ENCODE results near the gene NCL. TPM values are rescaled to one million over a fixed set of nuclear protein-coding genes. Genes with fewer than 3 reads are reported as not detected.
"Not testable (repeated sequence)": the region's sequence is repeated elsewhere in the genome, so short reads cannot be mapped to it uniquely, and the experiment has no call there.

NCL gene
- total RNA-seq, 1 experiment from 2014 or later = 557 TPM

GRCh38 chr2:231409776-231410175 lies 54.5 kb downstream of the NCL start:
- no TSS peak for BruUV-seq (replicated peaks)
- Histone ChIP-seq H3K27ac (no peak overlapping the region), H3K9me3 (ENCODE audit: insufficient read depth, low read depth) (peaks cover 12% of the 10 kb centered on the region; the same call in 1 of the 2 replicates), H2AFZ (no peak overlapping the region), H3K36me3 (ENCODE audit: low read depth) (no peaks in the 10 kb centered on the region), H3F3A (ENCODE audit: insufficient read depth, low read depth) (peaks cover 11% of the 10 kb centered on the region), H3K9me2 (ENCODE audit: insufficient read depth) (no peaks in the 10 kb centered on the region), H3K27me3 (ENCODE audit: insufficient read depth, low read depth) (no peaks in the 10 kb centered on the region), H3K79me2 (ENCODE audit: low read depth) (no peaks in the 10 kb centered on the region), H3K4me1 (replicated peaks; ENCODE audit: insufficient read depth) (peaks cover 33% of the 10 kb centered on the region), H4K20me1 (ENCODE audit: insufficient read depth) (no peaks in the 10 kb centered on the region), H3K4me3 (no peak overlapping the region), H3K4me2 (no peak overlapping the region)
- TF ChIP-seq EZH2 (IDR thresholded peaks at IDR 0.05; ENCODE audit: low read depth) = no peak
- TF ChIP-seq CTCF (conservative IDR thresholded peaks at IDR 0.05) = no peak
- ChIA-PET CTCF (interaction anchor here (0.7 kb wide), 1 partner anchor 80 kb away, joined by 3 read pairs; no protein-coding TSS in a partner anchor), POLR2A (ENCODE audit: unreplicated experiment) (no interaction called here)
- intact Hi-C loops (cut with micrococcal nuclease; ENCODE audit: unreplicated experiment) = loop anchor here (10.0 kb wide), 1 partner anchor 425 kb away; no protein-coding TSS in a partner anchor
- DNase-seq = no peak

- H3F3A ChIP-seq (ENCODE audit: insufficient read depth, low read depth) = peaks cover 11% of the 10 kb centered on the region
- H3K4me3 ChIP-seq; H2AFZ ChIP-seq; H4K20me1 ChIP-seq (ENCODE audit: insufficient read depth); CTCF ChIA-PET; H3K4me2 ChIP-seq; H3K9me2 ChIP-seq (ENCODE audit: insufficient read depth); BruUV-seq (replicated peaks); intact Hi-C loops (cut with micrococcal nuclease; ENCODE audit: unreplicated experiment); H3K36me3 ChIP-seq (ENCODE audit: low read depth); DNase-seq; H3K27me3 ChIP-seq (ENCODE audit: insufficient read depth, low read depth); H3K27ac ChIP-seq; H3K79me2 ChIP-seq (ENCODE audit: low read depth); POLR2A ChIA-PET (ENCODE audit: unreplicated experiment): not testable (repeated sequence)
- peaks cover 26% of the 10 kb centered on the region for H3K4me1 ChIP-seq (replicated peaks; ENCODE audit: insufficient read depth)
- peaks cover 12% of the 10 kb centered on the region; the same call in 1 of the 2 replicates for H3K9me3 ChIP-seq (ENCODE audit: insufficient read depth, low read depth)
Measured at GRCh38 chr2:231408304-231408703, 56.0 kb downstream of the NCL start.

GRCh38 chr2:231407686-231408085 lies 56.6 kb downstream of the NCL start:
- H3K27ac ChIP-seq; intact Hi-C loops (cut with micrococcal nuclease; ENCODE audit: unreplicated experiment); H4K20me1 ChIP-seq (ENCODE audit: insufficient read depth); H3K4me3 ChIP-seq; BruUV-seq (replicated peaks); POLR2A ChIA-PET (ENCODE audit: unreplicated experiment); H3K9me2 ChIP-seq (ENCODE audit: insufficient read depth); H3K4me2 ChIP-seq; H3K79me2 ChIP-seq (ENCODE audit: low read depth); H3K36me3 ChIP-seq (ENCODE audit: low read depth); H3K27me3 ChIP-seq (ENCODE audit: insufficient read depth, low read depth); CTCF ChIA-PET; H2AFZ ChIP-seq; DNase-seq: not testable (repeated sequence)
- Histone ChIP-seq H3K9me3 (ENCODE audit: insufficient read depth, low read depth) (peaks cover 12% of the 10 kb centered on the region; the same call in 1 of the 2 replicates), H3K4me1 (replicated peaks; ENCODE audit: insufficient read depth) (peaks cover 23% of the 10 kb centered on the region), H3F3A (ENCODE audit: insufficient read depth, low read depth) (peaks cover 11% of the 10 kb centered on the region)

- BruUV-seq (replicated peaks); H3K79me2 ChIP-seq (ENCODE audit: low read depth); H3F3A ChIP-seq (ENCODE audit: insufficient read depth, low read depth); H3K4me3 ChIP-seq; DNase-seq; H3K9me2 ChIP-seq (ENCODE audit: insufficient read depth); H4K20me1 ChIP-seq (ENCODE audit: insufficient read depth); H3K36me3 ChIP-seq (ENCODE audit: low read depth); H3K27ac ChIP-seq; POLR2A ChIA-PET (ENCODE audit: unreplicated experiment); H3K27me3 ChIP-seq (ENCODE audit: insufficient read depth, low read depth); H3K9me3 ChIP-seq (ENCODE audit: insufficient read depth, low read depth); H2AFZ ChIP-seq: not testable (repeated sequence)
- H3K4me2 ChIP-seq = peak overlapping the region; percentile 39; the same call in 1 of the 2 replicates
- intact Hi-C loops (cut with micrococcal nuclease; ENCODE audit: unreplicated experiment) = loop anchor here (1.0 kb wide), 1 partner anchor 108 kb away; no protein-coding TSS in a partner anchor
- peaks cover 18% of the 10 kb centered on the region for H3K4me1 ChIP-seq (replicated peaks; ENCODE audit: insufficient read depth)
- peak; percentile 74 for TF ChIP-seq CTCF (conservative IDR thresholded peaks at IDR 0.05)
- CTCF ChIA-PET = interaction anchor here (0.6 kb wide), 1 partner anchor 348 kb away, joined by 3 read pairs; no protein-coding TSS in a partner anchor
Measured at GRCh38 chr2:231405601-231406367, 58.5 kb downstream of the NCL start.

GRCh38 chr2:231404183-231404578 lies 60.1 kb downstream of the NCL start:
- H3K27ac ChIP-seq; H4K20me1 ChIP-seq (ENCODE audit: insufficient read depth); POLR2A ChIA-PET (ENCODE audit: unreplicated experiment); H3K9me2 ChIP-seq (ENCODE audit: insufficient read depth); H2AFZ ChIP-seq; H3K27me3 ChIP-seq (ENCODE audit: insufficient read depth, low read depth); intact Hi-C loops (cut with micrococcal nuclease; ENCODE audit: unreplicated experiment); H3K79me2 ChIP-seq (ENCODE audit: low read depth); CTCF ChIA-PET; H3K9me3 ChIP-seq (ENCODE audit: insufficient read depth, low read depth); H3K36me3 ChIP-seq (ENCODE audit: low read depth); BruUV-seq (replicated peaks); DNase-seq; H3K4me2 ChIP-seq; H3K4me3 ChIP-seq: not testable (repeated sequence)
- Histone ChIP-seq H3K4me1 (replicated peaks; ENCODE audit: insufficient read depth) (peaks cover 31% of the 10 kb centered on the region), H3F3A (ENCODE audit: insufficient read depth, low read depth) (peaks cover 10% of the 10 kb centered on the region)

Measured in PC-9 (cell line).